Measurements from ENCODE around the gene EIPR1. TPM values are rescaled to one million over a fixed set of nuclear protein-coding genes. Genes with fewer than 3 reads are reported as not detected.
A peak's percentile ranks its signal among the peaks of the same experiment; 100 is the strongest.

Gene EIPR1
- total RNA-seq, 1 donor from 2014 or later, result 35.9 TPM

DNA sequence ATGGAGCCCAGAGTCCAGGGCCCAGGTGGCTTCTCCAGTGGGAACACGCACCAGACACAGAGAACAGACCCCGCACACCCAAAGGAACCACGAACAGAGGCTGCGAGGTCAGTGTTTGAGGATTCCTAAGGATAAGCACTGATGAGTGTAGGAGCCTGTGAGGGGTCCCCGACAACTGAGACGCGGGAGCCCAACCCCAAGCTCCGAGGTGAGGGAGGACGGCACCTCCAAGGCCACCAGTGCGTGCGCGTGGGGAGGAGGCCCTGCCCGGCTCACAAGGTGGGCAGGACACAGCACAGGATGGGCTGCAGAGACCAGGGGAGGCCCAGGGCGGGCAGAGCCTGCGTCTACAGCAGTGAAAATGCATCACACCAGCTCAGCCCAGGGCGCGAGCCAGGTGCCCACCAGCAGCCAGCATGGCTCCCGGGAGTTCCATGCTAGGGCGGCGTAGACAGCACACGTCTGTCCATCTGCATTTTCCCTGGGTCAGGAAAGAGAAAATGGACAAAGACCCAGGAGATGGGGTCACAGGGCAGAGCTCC is 189.1 kb downstream of the EIPR1 start:
- Mint-ChIP-seq H3K27ac (ENCODE audit: unreplicated experiment) (no peak overlapping the region), H3K36me3 (ENCODE audit: low read depth, unreplicated experiment) (peaks cover 11% of the 10 kb centered on the region), H3K27me3 (ENCODE audit: unreplicated experiment) (peaks cover 6% of the 10 kb centered on the region), H3K4me3 (ENCODE audit: unreplicated experiment) (no peak overlapping the region), H3K4me1 (ENCODE audit: unreplicated experiment) (peaks cover 5% of the 10 kb centered on the region), H3K9me3 (ENCODE audit: unreplicated experiment) (no peaks in the 10 kb centered on the region)
- no peak for DNase-seq (ENCODE audit: low spot score)
- TF ChIP-seq, protein P1, sequence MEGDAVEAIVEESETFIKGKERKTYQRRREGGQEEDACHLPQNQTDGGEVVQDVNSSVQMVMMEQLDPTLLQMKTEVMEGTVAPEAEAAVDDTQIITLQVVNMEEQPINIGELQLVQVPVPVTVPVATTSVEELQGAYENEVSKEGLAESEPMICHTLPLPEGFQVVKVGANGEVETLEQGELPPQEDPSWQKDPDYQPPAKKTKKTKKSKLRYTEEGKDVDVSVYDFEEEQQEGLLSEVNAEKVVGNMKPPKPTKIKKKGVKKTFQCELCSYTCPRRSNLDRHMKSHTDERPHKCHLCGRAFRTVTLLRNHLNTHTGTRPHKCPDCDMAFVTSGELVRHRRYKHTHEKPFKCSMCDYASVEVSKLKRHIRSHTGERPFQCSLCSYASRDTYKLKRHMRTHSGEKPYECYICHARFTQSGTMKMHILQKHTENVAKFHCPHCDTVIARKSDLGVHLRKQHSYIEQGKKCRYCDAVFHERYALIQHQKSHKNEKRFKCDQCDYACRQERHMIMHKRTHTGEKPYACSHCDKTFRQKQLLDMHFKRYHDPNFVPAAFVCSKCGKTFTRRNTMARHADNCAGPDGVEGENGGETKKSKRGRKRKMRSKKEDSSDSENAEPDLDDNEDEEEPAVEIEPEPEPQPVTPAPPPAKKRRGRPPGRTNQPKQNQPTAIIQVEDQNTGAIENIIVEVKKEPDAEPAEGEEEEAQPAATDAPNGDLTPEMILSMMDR (IDR thresholded peaks at IDR 0.05; ENCODE audit: unreplicated experiment), result no peak

DNA sequence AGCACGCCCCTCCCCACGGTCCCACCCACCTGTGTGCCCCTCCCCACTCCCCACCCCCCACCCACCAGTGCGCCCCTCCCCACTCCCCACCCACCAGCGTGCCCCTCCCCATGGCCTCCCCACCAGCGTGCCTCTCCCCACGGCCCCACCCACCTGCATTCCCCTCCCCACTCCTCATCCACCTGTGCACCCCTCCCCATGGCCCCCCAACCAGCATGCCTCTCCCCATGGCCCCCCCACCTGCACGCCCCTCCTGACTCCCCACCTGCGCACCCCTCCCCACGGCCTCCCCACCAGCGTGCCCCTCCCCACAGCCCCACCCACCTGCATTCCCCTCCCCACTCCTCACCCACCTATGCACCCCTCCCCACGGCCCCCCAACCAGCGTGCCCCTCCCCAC is 190.2 kb downstream of the EIPR1 start:
- peaks cover 5% of the 10 kb centered on the region for H3K4me1 Mint-ChIP-seq (ENCODE audit: unreplicated experiment)
- TF ChIP-seq, protein P1 (IDR thresholded peaks at IDR 0.05; ENCODE audit: unreplicated experiment), result no peak
- peaks cover 6% of the 10 kb centered on the region for H3K27me3 Mint-ChIP-seq (ENCODE audit: unreplicated experiment)
- peaks cover 13% of the 10 kb centered on the region for H3K36me3 Mint-ChIP-seq (ENCODE audit: low read depth, unreplicated experiment)
- DNase-seq (ENCODE audit: low spot score), result no peak
- no peak overlapping the region for H3K27ac Mint-ChIP-seq (ENCODE audit: unreplicated experiment)
- no peak overlapping the region for H3K4me3 Mint-ChIP-seq (ENCODE audit: unreplicated experiment)
- H3K9me3 Mint-ChIP-seq (ENCODE audit: unreplicated experiment), result no peaks in the 10 kb centered on the region

DNA sequence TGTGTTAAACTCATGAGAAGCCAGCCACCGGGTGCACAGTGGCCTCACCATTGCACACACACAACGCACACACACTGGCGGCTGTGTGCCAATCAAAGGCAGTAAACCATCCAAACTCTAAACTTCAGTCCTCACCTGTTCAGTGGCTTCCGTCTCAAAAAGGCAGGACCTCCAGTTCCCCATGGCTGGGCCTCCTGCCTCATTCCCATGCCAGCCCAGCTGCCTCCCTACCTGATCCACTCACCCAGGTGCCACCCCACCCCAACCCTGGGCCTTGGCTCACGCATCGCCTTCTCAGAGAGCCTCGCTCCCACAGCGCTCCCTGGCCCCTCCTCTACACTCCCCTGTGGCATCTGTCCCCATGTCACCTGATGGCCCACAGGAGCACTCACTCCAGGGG is 190.9 kb downstream of the EIPR1 start:
- Mint-ChIP-seq H3K27ac (ENCODE audit: unreplicated experiment) (no peak overlapping the region), H3K9me3 (ENCODE audit: unreplicated experiment) (no peaks in the 10 kb centered on the region), H3K4me3 (ENCODE audit: unreplicated experiment) (no peak overlapping the region)

DNA sequence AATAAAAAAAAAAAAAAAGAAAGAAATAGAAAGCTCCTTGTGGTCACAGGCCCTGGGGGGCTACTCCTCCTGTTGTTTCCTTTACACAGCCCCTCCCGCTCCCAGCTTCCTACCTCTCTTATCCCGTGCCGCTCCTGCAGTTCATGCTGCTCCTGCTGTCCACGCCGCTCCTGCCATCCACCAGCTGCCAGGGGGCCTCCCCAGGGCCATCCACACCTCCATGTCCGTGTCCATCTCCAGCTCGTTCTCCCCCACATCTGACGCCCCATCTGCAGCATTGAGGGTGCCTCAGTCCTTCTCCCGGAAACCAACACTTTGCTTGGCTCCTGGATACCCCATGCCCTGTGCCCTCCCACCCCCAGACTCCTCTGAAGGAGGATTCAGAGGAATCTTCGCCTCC is 191.7 kb downstream of the EIPR1 start:
- TF ChIP-seq, protein P1 (IDR thresholded peaks at IDR 0.05; ENCODE audit: unreplicated experiment), result no peak
- H3K36me3 Mint-ChIP-seq (ENCODE audit: low read depth, unreplicated experiment), result peaks cover 23% of the 10 kb centered on the region
- no peak for DNase-seq (ENCODE audit: low spot score)
- H3K27ac Mint-ChIP-seq (ENCODE audit: unreplicated experiment), result no peak overlapping the region
- H3K4me1 Mint-ChIP-seq (ENCODE audit: unreplicated experiment), result peaks cover 5% of the 10 kb centered on the region
- peaks cover 7% of the 10 kb centered on the region for H3K27me3 Mint-ChIP-seq (ENCODE audit: unreplicated experiment)
- H3K9me3 Mint-ChIP-seq (ENCODE audit: unreplicated experiment), result no peaks in the 10 kb centered on the region
- H3K4me3 Mint-ChIP-seq (ENCODE audit: unreplicated experiment), result no peak overlapping the region

More for the DNA sequence above, 190.9 kb downstream of the EIPR1 start:
- peaks cover 16% of the 10 kb centered on the region for H3K36me3 Mint-ChIP-seq (ENCODE audit: low read depth, unreplicated experiment)
- peaks cover 5% of the 10 kb centered on the region for H3K4me1 Mint-ChIP-seq (ENCODE audit: unreplicated experiment)
- TF ChIP-seq, protein P1 (IDR thresholded peaks at IDR 0.05; ENCODE audit: unreplicated experiment), result no peak
- DNase-seq (ENCODE audit: low spot score), result no peak
- H3K27me3 Mint-ChIP-seq (ENCODE audit: unreplicated experiment), result peaks cover 6% of the 10 kb centered on the region

DNA sequence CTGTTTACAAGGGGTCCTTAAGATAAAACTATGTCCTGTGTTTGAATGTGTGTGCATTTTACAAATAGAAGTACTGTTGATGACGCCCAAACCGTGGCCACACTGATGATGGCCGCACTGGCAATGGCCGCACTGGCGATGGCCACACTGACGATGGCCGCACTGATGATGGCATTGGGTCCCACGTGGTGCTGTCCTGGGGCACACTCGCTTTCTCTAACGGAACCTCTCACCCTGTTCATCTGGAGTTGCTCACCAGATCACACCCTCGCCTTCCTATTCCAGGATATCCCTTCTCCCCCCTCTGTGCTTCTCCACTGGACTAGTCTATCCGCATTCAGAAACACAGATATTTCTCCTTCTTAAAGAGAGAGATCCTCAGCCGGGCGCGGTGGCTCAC is 192.4 kb downstream of the EIPR1 start:
- no peaks in the 10 kb centered on the region for H3K9me3 Mint-ChIP-seq (ENCODE audit: unreplicated experiment)
- peaks cover 2% of the 10 kb centered on the region for H3K4me1 Mint-ChIP-seq (ENCODE audit: unreplicated experiment)
- TF ChIP-seq, protein P1 (IDR thresholded peaks at IDR 0.05; ENCODE audit: unreplicated experiment), result no peak
- no peak overlapping the region for H3K27ac Mint-ChIP-seq (ENCODE audit: unreplicated experiment)
- H3K36me3 Mint-ChIP-seq (ENCODE audit: low read depth, unreplicated experiment), result peaks cover 30% of the 10 kb centered on the region
- peaks cover 12% of the 10 kb centered on the region for H3K27me3 Mint-ChIP-seq (ENCODE audit: unreplicated experiment)
- H3K4me3 Mint-ChIP-seq (ENCODE audit: unreplicated experiment), result peak overlapping the region; percentile 71
- no peak for DNase-seq (ENCODE audit: low spot score)

Measured in endothelial cell (in vitro differentiated cells).